HUES48 (cell line): ENCODE data around the gene RNU1-4.
"Not testable (repeated sequence)": the region's sequence is repeated elsewhere in the genome, so short reads cannot be mapped to it uniquely, and the experiment has no call there.

ENCODE experiments used
- H3K27ac ChIP-seq: one replicate; pipeline ENCODE4 v1.7.0; 2013; ENCODE audit warnings: low read depth, low read length, inconsistent platforms
- H3K27me3 ChIP-seq: 2 replicates; pipeline ENCODE4 v1.6.1; 2013; ENCODE audit warnings: mild to moderate bottlenecking, low read length; ENCODE audit not compliant: control insufficient read depth, insufficient read depth
- H3K36me3 ChIP-seq: 2 replicates; pipeline ENCODE4 v1.6.1; 2013; ENCODE audit warnings: low read length; ENCODE audit not compliant: control insufficient read depth, insufficient read depth
- H3K4me1 ChIP-seq: 2 replicates; pipeline ENCODE4 v1.6.1; 2013; ENCODE audit warnings: mild to moderate bottlenecking, low read length; ENCODE audit not compliant: control insufficient read depth, insufficient read depth
- H3K4me3 ChIP-seq: 2 replicates; pipeline ENCODE4 v1.5.1; 2013; ENCODE audit warnings: mild to moderate bottlenecking, low read depth, low read length
- H3K9ac ChIP-seq: 2 replicates; pipeline ENCODE4 v1.6.1; 2013; ENCODE audit warnings: mild to moderate bottlenecking, low read depth, low read length, moderate library complexity
- H3K9me3 ChIP-seq: 2 replicates; pipeline ENCODE4 v1.6.1; 2013; ENCODE audit warnings: low read length; ENCODE audit not compliant: control insufficient read depth, insufficient read depth

The RNU1-4 gene

GRCh38 chr1:16740047-16740964, at the start of gene RNU1-4:
Gene RNU1-4 (plus strand): TSS chr1:16740516.
- not testable (repeated sequence) for H3K36me3 ChIP-seq, H3K4me3 ChIP-seq, H3K27ac ChIP-seq, H3K9me3 ChIP-seq, H3K27me3 ChIP-seq, H3K4me1 ChIP-seq, H3K9ac ChIP-seq

GRCh38 chr1:16690971-16691682, 49.2 kb upstream of the RNU1-4 start:
- H3K36me3 ChIP-seq, H3K27ac ChIP-seq, H3K9ac ChIP-seq, H3K4me1 ChIP-seq, H3K9me3 ChIP-seq, H3K4me3 ChIP-seq: not testable (repeated sequence)
- H3K27me3 ChIP-seq = peaks cover 13% of the 10 kb centered on the region

- H3K9me3 ChIP-seq = not testable (repeated sequence)
Observed at GRCh38 chr1:16692283-16692682, 48.0 kb upstream of the RNU1-4 start.

GRCh38 chr1:16692717-16693448, 47.4 kb upstream of the RNU1-4 start:
- not testable (repeated sequence) for H3K36me3 ChIP-seq, H3K4me3 ChIP-seq, H3K4me1 ChIP-seq, H3K9me3 ChIP-seq, H3K27ac ChIP-seq, H3K9ac ChIP-seq
- peaks cover 20% of the 10 kb centered on the region for H3K27me3 ChIP-seq

More at GRCh38 chr1:16692283-16692682, 48.0 kb upstream of the RNU1-4 start:
- not testable (repeated sequence) for H3K27ac ChIP-seq, H3K4me3 ChIP-seq, H3K9ac ChIP-seq, H3K4me1 ChIP-seq, H3K36me3 ChIP-seq
- peaks cover 18% of the 10 kb centered on the region for H3K27me3 ChIP-seq

GRCh38 chr1:16693449-16694307, 46.6 kb upstream of the RNU1-4 start:
- H3K4me3 ChIP-seq, H3K36me3 ChIP-seq, H3K27ac ChIP-seq: not testable (repeated sequence)

GRCh38 chr1:16694308-16694702, 46.0 kb upstream of the RNU1-4 start:
- not testable (repeated sequence) for H3K4me1 ChIP-seq, H3K9me3 ChIP-seq, H3K27ac ChIP-seq, H3K4me3 ChIP-seq, H3K9ac ChIP-seq, H3K36me3 ChIP-seq
- H3K27me3 ChIP-seq = peaks cover 23% of the 10 kb centered on the region

More at GRCh38 chr1:16693449-16694307, 46.6 kb upstream of the RNU1-4 start:
- H3K4me1 ChIP-seq, H3K9ac ChIP-seq, H3K9me3 ChIP-seq: not testable (repeated sequence)
- H3K27me3 ChIP-seq = peaks cover 20% of the 10 kb centered on the region

- H3K9me3 ChIP-seq, H3K9ac ChIP-seq, H3K36me3 ChIP-seq, H3K4me3 ChIP-seq, H3K4me1 ChIP-seq, H3K27ac ChIP-seq: not testable (repeated sequence)
- peaks cover 28% of the 10 kb centered on the region for H3K27me3 ChIP-seq
Observed at GRCh38 chr1:16696507-16697150, 43.7 kb upstream of the RNU1-4 start.

GRCh38 chr1:16697152-16697551, 43.2 kb upstream of the RNU1-4 start:
- H3K9me3 ChIP-seq, H3K9ac ChIP-seq, H3K4me3 ChIP-seq, H3K36me3 ChIP-seq, H3K4me1 ChIP-seq, H3K27ac ChIP-seq: not testable (repeated sequence)
- peaks cover 24% of the 10 kb centered on the region for H3K27me3 ChIP-seq

GRCh38 chr1:16699440-16699839, 40.9 kb upstream of the RNU1-4 start:
- H3K27ac ChIP-seq, H3K9me3 ChIP-seq, H3K4me3 ChIP-seq, H3K4me1 ChIP-seq, H3K36me3 ChIP-seq, H3K9ac ChIP-seq: not testable (repeated sequence)
- H3K27me3 ChIP-seq = peaks cover 16% of the 10 kb centered on the region
